Measurements from ENCODE around the gene RAB3IL1. TPM values are rescaled to one million over a fixed set of nuclear protein-coding genes. Genes with fewer than 3 reads are reported as not detected.

Gene RAB3IL1
- total RNA-seq, 2 experiments from 2014 or later: not detected

DNA sequence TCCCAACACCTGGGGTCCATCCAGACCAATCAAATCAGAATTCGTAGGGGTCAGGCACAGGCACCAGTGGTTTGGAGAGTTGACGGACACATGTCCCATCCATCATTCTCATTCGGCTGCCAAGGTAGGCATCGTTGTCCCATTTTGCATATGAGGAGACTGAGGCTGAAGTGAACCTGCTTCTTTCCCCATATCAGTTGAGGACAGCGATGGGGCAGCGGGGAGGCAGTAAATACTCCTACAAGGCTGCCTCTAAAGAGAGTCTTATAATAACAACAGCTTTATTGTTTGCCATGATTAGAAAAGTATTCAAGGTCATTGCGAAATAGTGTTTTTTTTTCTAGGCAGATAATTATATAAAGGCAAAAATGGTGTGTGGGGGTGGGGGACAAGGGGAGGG is 31.1 kb upstream of the RAB3IL1 start:
- ChIA-PET POLR2A (interaction anchor here (3.1 kb wide), 1 partner anchor 19 kb away, joined by 17 read pairs; the partner anchor contains the start of gene FTH1), CTCF (interaction anchor here (0.6 to 11.9 kb wide), 30 partner anchors 9 to 164 kb away, joined by 3 to 215 read pairs (median 7); partner anchors contain the start of genes FEN1 and TMEM258)
- Mint-ChIP-seq H3K4me3 (no peak overlapping the region), H3K4me1 (ENCODE audit: low read depth) (peaks cover 7% of the 10 kb centered on the region), H3K36me3 (ENCODE audit: low read depth) (no peaks in the 10 kb centered on the region), H3K27me3 (peaks cover 3% of the 10 kb centered on the region), H3K9me3 (no peaks in the 10 kb centered on the region), H3K27ac (no peak overlapping the region)
- DNase-seq: no peak
- ATAC-seq: no peak
- TF ChIP-seq CTCF (IDR thresholded peaks at IDR 0.05): no peak
- intact Hi-C loops (cut with micrococcal nuclease): loop anchor here (5.0 kb wide), 1 partner anchor 51 kb away; no protein-coding TSS in a partner anchor

DNA sequence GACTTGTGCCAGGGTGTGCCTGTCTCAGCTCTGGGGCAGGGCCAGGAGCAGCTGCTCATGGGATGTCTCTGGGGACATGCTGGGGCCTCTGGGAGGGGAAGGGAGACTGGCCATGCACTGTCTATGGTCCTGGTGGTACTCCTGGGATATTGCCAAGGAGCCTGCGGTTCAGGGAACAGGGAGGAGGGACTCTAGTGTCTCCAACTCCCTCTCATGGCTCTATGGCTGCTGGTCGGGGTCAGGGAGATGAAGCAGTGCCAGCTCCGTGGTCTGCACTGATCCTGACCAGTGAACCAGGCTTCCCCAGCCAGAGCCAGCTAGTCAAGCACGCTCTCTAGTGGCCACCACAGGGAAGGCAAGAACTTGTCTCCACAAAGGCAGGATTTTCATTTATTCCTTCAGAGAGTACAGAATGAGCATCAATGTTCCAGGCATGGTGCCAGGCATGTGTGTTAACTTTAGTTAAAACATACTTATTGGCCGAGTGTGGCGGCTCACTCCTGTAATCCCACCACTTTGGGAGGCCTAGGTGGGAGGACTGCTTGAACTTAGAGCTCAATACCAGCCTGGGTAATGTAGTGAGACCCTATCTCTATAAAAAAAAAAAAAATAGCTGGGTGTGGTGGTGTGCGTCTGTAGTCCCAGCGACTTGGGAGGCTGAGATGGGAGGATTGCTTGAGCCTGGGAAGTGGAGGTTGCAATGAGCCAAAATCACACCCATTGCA is 30.3 kb upstream of the RAB3IL1 start:
- no peak overlapping the region for H3K27ac Mint-ChIP-seq
- CTCF ChIA-PET: interaction anchor here (0.6 to 11.9 kb wide), 41 partner anchors 10 to 215 kb away, joined by 3 to 215 read pairs (median 6); partner anchors contain the start of genes FEN1 and TMEM258
- no peaks in the 10 kb centered on the region for H3K9me3 Mint-ChIP-seq
- ATAC-seq: peak; percentile 77
- DNase-seq: peak; percentile 82
- H3K4me1 Mint-ChIP-seq (ENCODE audit: low read depth): peaks cover 7% of the 10 kb centered on the region
- TF ChIP-seq CTCF (IDR thresholded peaks at IDR 0.05): peak; percentile 80
- POLR2A ChIA-PET: interaction anchor here (0.8 to 3.1 kb wide), 3 partner anchors 20 to 161 kb away, joined by 3 to 17 read pairs (median 5); partner anchors contain the start of gene FTH1
- no peak overlapping the region for H3K4me3 Mint-ChIP-seq
- no peaks in the 10 kb centered on the region for H3K36me3 Mint-ChIP-seq (ENCODE audit: low read depth)
- intact Hi-C loops (cut with micrococcal nuclease): loop anchor here (5.0 kb wide), 1 partner anchor 50 kb away; no protein-coding TSS in a partner anchor
- H3K27me3 Mint-ChIP-seq: peaks cover 3% of the 10 kb centered on the region

GRCh38 chr11:61946894-61947293 is 29.5 kb upstream of the RAB3IL1 start:
- CTCF ChIA-PET: interaction anchor here (0.6 to 11.9 kb wide), 32 partner anchors 9 to 214 kb away, joined by 3 to 215 read pairs (median 7); no protein-coding TSS in a partner anchor
- Mint-ChIP-seq H3K4me1 (ENCODE audit: low read depth) (peaks cover 7% of the 10 kb centered on the region), H3K27me3 (peaks cover 1% of the 10 kb centered on the region), H3K9me3 (no peaks in the 10 kb centered on the region), H3K27ac (no peak overlapping the region), H3K4me3 (no peak overlapping the region), H3K36me3 (ENCODE audit: low read depth) (no peaks in the 10 kb centered on the region)
- POLR2A ChIA-PET: interaction anchor here (0.8 to 3.1 kb wide), 3 partner anchors 21 to 161 kb away, joined by 3 to 17 read pairs (median 5); partner anchors contain the start of gene FTH1
- ATAC-seq (no peak), DNase-seq (no peak)
- no peak for TF ChIP-seq CTCF (IDR thresholded peaks at IDR 0.05)
- intact Hi-C loops (cut with micrococcal nuclease): loop anchor here (5.0 kb wide), 1 partner anchor 50 kb away; no protein-coding TSS in a partner anchor

- no peak for TF ChIP-seq CTCF (IDR thresholded peaks at IDR 0.05)
- Mint-ChIP-seq H3K36me3 (ENCODE audit: low read depth) (no peaks in the 10 kb centered on the region), H3K27ac (no peak overlapping the region), H3K4me3 (no peak overlapping the region), H3K27me3 (peaks cover 1% of the 10 kb centered on the region), H3K4me1 (ENCODE audit: low read depth) (peaks cover 7% of the 10 kb centered on the region), H3K9me3 (no peaks in the 10 kb centered on the region)
- DNase-seq (no peak), ATAC-seq (no peak)
- intact Hi-C loops (cut with micrococcal nuclease): loop anchor here (5.0 kb wide), 1 partner anchor 48 kb away; no protein-coding TSS in a partner anchor
- ChIA-PET POLR2A (interaction anchor here (3.1 kb wide), 1 partner anchor 23 kb away, joined by 17 read pairs; the partner anchor contains the start of gene FTH1), CTCF (interaction anchor here (3.8 to 11.9 kb wide), 4 partner anchors 45 to 163 kb away, joined by 24 to 215 read pairs (median 82); no protein-coding TSS in a partner anchor)
These were observed 27.8 kb upstream of the RAB3IL1 start for GRCh38 chr11:61945191-61945590.
